Testis (tissue), 2 donors: ENCODE data around the gene TEX53.

ENCODE experiments used
- CTCF ChIP-seq, 3 experiments: fragments of 450-650 bp in 2 of 3; fragments of 200-600 bp in 1 of 3; sonication (generic) in 1 of 3; IDR thresholded peaks; one replicate each; pipeline ENCODE4 v1.5.1; 2016 to 2019; ENCODE audit warnings: antibody characterized with exemption in 3 of 3, mild to moderate bottlenecking in 2 of 3, moderate library complexity in 1 of 3
- POLR2A ChIP-seq: fragments of 450-650 bp; IDR thresholded peaks from one replicate; pipeline ENCODE4 v1.6.1; 2017; ENCODE audit warnings: antibody characterized with exemption, mild to moderate bottlenecking, moderate library complexity

GRCh38 chr9:114608525-114608796, 49.1 kb downstream of the TEX53 start:
- TF ChIP-seq CTCF (IDR thresholded peaks at IDR 0.05), result no peak
- TF ChIP-seq POLR2A, result no peak
